SJCRH30 (cell line): ENCODE data around the gene EXO5. TPM values are rescaled to one million over a fixed set of nuclear protein-coding genes. Genes with fewer than 3 reads are reported as not detected.
"Not testable (repeated sequence)": the region's sequence is repeated elsewhere in the genome, so short reads cannot be mapped to it uniquely, and the experiment has no call there.

ENCODE experiments used
- DNase-seq, 2 experiments: peaks; one replicate each; pipeline ENCODE4 v3.0.0-alpha.2; 2015 to 2020
- H3K27ac ChIP-seq: fragments of 250-450 bp; sonication (Bioruptor Pico); 2 replicates; pipeline ENCODE4 v1.5.1; 2020; ENCODE audit warnings: mild to moderate bottlenecking, moderate library complexity
- H3K27me3 ChIP-seq: fragments of 250-450 bp; sonication (Bioruptor Pico); 2 replicates; pipeline ENCODE4 v1.5.1; 2020; ENCODE audit warnings: mild to moderate bottlenecking, moderate library complexity
- H3K36me3 ChIP-seq: fragments of 250-450 bp; sonication (Bioruptor Pico); 2 replicates; pipeline ENCODE4 v1.5.1; 2020; ENCODE audit warnings: mild to moderate bottlenecking, moderate library complexity
- H3K4me1 ChIP-seq: fragments of 250-450 bp; sonication (Bioruptor Pico); 2 replicates; pipeline ENCODE4 v1.5.1; 2020; ENCODE audit warnings: mild to moderate bottlenecking, moderate library complexity
- H3K4me3 ChIP-seq: fragments of 250-450 bp; sonication (Bioruptor Pico); 2 replicates; pipeline ENCODE4 v1.5.1; 2020; ENCODE audit warnings: mild to moderate bottlenecking, moderate library complexity
- H3K9me3 ChIP-seq: fragments of 250-450 bp; sonication (Bioruptor Pico); replicated peaks from 2 replicates; pipeline ENCODE4 v1.5.1; 2020; ENCODE audit warnings: mild to moderate bottlenecking, moderate library complexity
- total RNA-seq: library from RNA; depleted of rRNA; stranded (reverse); fragments of >200 nt; shearing (Covaris generic); gene quantifications from 2 replicates; pipeline ENCODE4 v1.2.3, GENCODE V29; 2014; rRNA removed

Gene EXO5, protein sequence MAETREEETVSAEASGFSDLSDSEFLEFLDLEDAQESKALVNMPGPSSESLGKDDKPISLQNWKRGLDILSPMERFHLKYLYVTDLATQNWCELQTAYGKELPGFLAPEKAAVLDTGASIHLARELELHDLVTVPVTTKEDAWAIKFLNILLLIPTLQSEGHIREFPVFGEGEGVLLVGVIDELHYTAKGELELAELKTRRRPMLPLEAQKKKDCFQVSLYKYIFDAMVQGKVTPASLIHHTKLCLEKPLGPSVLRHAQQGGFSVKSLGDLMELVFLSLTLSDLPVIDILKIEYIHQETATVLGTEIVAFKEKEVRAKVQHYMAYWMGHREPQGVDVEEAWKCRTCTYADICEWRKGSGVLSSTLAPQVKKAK
- 22.7 and 25.6 TPM in 2 replicates for total RNA-seq

GRCh38 chr1:40508375-40509341, at the start of gene EXO5:
Gene EXO5, plus strand, starts transcription at chr1:40508767. Its CDS starts 5,778 bp downstream, at chr1:40514545.
- peak; percentile 87 to 91 for DNase-seq
- peak within 1 kb of the TSS; percentile 74 for H3K4me3 ChIP-seq
- H3K4me1 ChIP-seq = no peaks in the 10 kb centered on the region; the same call in 1 of the 2 replicates
- no peaks in the 10 kb centered on the region for H3K27me3 ChIP-seq
- H3K9me3 ChIP-seq = peaks cover 14% of the 10 kb centered on the region
- H3K36me3 ChIP-seq = peaks cover 25% of the 10 kb centered on the region
- peak within 1 kb of the TSS; percentile 62 for H3K27ac ChIP-seq

DNA sequence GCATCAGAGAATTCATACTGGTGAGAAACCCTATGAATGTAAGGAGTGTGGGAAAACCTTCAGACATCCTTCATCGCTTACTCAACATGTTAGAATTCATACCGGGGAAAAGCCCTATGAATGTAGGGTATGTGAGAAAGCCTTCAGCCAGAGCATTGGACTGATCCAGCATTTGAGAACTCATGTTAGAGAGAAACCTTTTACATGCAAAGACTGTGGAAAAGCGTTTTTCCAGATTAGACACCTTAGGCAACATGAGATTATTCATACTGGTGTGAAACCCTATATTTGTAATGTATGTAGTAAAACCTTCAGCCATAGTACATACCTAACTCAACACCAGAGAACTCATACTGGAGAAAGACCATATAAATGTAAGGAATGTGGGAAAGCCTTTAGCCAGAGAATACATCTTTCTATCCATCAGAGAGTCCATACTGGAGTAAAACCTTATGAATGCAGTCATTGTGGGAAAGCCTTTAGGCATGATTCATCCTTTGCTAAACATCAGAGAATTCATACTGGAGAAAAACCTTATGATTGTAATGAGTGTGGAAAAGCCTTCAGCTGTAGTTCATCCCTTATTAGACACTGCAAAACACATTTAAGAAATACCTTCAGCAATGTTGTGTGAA, 45.5 kb upstream of the EXO5 start:
- H3K9me3 ChIP-seq = peaks cover 66% of the 10 kb centered on the region
- DNase-seq = peak in 1 of 2 experiments; percentile 24

DNA sequence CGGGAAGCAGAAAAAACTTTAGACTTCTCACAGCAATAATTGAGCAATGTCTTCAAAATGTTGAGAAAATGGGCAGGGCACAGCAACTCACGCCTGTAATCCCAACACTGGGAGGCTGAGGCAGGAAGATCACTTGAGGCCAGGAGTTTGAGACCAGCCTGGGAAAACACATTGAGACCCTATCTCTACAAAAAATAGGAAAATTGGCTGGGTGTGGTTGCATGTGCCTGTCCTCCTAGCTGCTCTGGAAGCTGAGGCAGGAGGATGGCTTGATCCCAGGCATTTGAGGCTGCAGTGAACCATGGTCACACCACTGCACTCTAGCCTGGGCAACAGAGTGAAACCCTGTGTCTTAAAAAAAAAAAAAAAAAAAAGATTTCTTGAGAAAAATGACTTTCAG, 39.2 kb upstream of the EXO5 start:
- no peak for DNase-seq
- Histone ChIP-seq H3K27ac (no peak overlapping the region), H3K4me1 (no peaks in the 10 kb centered on the region), H3K9me3 (peaks cover 28% of the 10 kb centered on the region), H3K36me3 (0 out of 2 replicates have a peak, but pooled peaks cover 4% of the 10 kb centered on the region), H3K27me3 (no peaks in the 10 kb centered on the region), H3K4me3 (no peak overlapping the region)

More for the DNA sequence above, 45.5 kb upstream of the EXO5 start:
- Histone ChIP-seq H3K4me3 (no peak overlapping the region), H3K27ac (no peak overlapping the region), H3K36me3 (peaks cover 40% of the 10 kb centered on the region), H3K27me3 (no peaks in the 10 kb centered on the region), H3K4me1 (no peaks in the 10 kb centered on the region)

DNA sequence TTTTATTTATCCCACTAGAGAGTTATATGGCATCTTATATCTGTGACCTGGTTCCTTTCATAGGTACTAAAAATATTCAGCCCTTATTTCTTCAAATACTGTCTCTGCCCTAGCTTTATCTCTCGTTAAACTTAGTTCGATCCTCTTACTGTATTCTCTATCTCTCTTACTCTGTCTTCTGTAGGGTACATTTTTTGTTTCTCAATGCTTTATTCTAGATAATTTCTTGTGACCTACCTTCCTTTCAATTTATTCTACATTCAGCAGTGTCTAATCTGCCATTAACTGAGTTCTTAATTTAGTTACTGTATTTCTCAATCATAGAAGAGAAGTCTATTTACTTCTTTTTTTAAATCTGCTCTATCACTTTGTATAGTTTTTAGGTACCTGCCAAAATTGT, 33.3 kb upstream of the EXO5 start:
- Histone ChIP-seq H3K27me3 (no peaks in the 10 kb centered on the region), H3K4me3 (no peak overlapping the region), H3K36me3 (peaks cover 8% of the 10 kb centered on the region; the same call in 1 of the 2 replicates), H3K9me3 (peaks cover 4% of the 10 kb centered on the region), H3K4me1 (no peaks in the 10 kb centered on the region), H3K27ac (no peak overlapping the region)
- DNase-seq = no peak

DNA sequence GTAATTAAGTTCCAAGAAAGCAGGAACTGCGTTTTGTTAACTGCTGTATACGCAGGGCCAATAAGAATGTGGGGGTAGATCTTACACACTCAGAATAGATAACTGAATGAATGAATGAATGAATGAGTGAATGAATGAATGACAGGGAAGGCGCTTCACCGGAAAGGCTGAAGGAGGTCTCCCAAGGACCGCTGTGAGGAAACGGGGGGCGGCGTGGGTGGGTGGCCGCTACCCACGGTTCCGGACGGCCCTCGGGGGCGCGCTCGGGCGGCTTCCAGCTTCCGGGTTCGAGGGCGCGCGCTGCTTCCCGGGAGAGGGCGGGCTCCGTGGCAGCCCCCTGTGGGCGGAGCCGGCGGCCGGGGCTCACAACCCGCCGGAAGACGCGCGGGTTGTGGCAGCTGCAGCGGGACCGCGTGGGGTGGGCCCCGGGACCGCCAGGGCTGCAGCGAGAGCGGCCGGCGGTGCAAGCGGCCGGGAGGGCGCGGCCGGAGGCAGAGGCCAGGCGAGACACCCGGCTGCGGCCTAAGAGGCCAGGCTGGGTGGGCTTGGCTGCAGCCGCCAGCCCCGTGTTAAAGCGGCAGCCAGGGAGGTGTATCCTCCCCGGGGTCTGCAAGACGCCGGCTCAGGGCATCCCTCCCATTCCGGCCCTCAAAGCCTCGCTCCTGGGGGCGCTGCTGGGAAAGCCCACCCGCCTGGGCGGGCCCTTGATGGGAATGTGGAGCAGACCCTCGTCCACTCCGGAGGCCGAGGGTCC, 31.5 kb upstream of the EXO5 start, which contains the start of gene ZFP69:
TSS of gene ZFP69 (plus strand) at position 367 of the 754 bp plus-strand sequence. CDS start 2,072 bp downstream, outside the sequence.
- peaks cover 4% of the 10 kb centered on the region for H3K9me3 ChIP-seq

DNA sequence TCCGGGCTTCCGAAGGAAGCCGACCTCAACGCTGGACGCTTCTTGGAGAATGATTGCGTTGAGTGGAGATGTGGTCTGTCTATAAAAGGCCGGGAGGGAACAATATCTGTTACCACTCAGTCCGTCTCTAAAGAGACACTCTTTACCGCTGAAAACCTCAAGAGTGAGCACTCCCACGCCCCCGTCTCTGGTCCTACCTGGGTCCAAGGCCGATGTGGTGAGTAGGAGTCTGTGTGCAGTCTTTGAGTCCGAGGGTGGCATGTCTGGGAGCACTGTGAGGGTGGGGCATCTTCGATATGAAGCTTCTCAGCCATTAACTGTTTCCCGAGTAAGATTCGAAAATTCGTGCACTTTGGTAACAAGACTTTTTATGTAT, 30.9 kb upstream of the EXO5 start:
- peak overlapping the region; percentile 76 for H3K4me3 ChIP-seq
- H3K27ac ChIP-seq = peak overlapping the region; percentile 57
- no peaks in the 10 kb centered on the region for H3K4me1 ChIP-seq
- DNase-seq = no peak
- peaks cover 18% of the 10 kb centered on the region for H3K36me3 ChIP-seq
- H3K9me3 ChIP-seq = peaks cover 4% of the 10 kb centered on the region
- H3K27me3 ChIP-seq = no peaks in the 10 kb centered on the region

More for the DNA sequence above, 31.5 kb upstream of the EXO5 start, which contains the start of gene ZFP69:
- peak within 1 kb of the TSS; percentile 57 for H3K27ac ChIP-seq
- H3K27me3 ChIP-seq = no peaks in the 10 kb centered on the region
- H3K4me3 ChIP-seq = peak within 1 kb of the TSS; percentile 76
- H3K4me1 ChIP-seq = no peaks in the 10 kb centered on the region
- peaks cover 14% of the 10 kb centered on the region for H3K36me3 ChIP-seq
- peak; percentile 89 to 91 for DNase-seq

- peaks cover 24% of the 10 kb centered on the region for H3K36me3 ChIP-seq
- H3K27ac ChIP-seq = no peak overlapping the region
- no peaks in the 10 kb centered on the region for H3K27me3 ChIP-seq
- H3K4me3 ChIP-seq = peak overlapping the region; percentile 76
- peaks cover 4% of the 10 kb centered on the region for H3K9me3 ChIP-seq
- no peaks in the 10 kb centered on the region for H3K4me1 ChIP-seq
- DNase-seq = no peak
Measured at GRCh38 chr1:40478276-40478675, 30.3 kb upstream of the EXO5 start.

DNA sequence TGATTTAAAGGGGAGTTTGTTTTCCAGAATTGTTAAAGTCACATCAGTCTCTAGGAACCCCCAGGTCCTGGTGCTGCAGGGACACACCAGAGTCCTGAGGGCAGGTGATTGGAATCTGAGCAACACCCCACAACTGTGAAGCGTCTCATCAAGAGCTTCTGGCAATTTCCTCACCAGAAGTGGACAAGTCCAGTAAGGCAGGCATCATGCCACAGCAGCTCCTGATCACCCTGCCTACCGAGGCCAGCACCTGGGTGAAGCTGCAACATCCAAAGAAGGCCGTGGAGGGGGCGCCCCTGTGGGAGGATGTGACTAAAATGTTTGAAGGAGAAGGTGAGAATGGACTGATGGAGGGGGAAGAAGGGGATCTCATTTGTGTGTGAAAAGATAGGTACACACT, 29.4 kb upstream of the EXO5 start:
- H3K27ac ChIP-seq = no peak overlapping the region
- H3K36me3 ChIP-seq = peaks cover 29% of the 10 kb centered on the region
- no peaks in the 10 kb centered on the region for H3K27me3 ChIP-seq
- no peak overlapping the region for H3K4me3 ChIP-seq
- no peaks in the 10 kb centered on the region for H3K4me1 ChIP-seq
- H3K9me3 ChIP-seq = peaks cover 4% of the 10 kb centered on the region
- no peak for DNase-seq

DNA sequence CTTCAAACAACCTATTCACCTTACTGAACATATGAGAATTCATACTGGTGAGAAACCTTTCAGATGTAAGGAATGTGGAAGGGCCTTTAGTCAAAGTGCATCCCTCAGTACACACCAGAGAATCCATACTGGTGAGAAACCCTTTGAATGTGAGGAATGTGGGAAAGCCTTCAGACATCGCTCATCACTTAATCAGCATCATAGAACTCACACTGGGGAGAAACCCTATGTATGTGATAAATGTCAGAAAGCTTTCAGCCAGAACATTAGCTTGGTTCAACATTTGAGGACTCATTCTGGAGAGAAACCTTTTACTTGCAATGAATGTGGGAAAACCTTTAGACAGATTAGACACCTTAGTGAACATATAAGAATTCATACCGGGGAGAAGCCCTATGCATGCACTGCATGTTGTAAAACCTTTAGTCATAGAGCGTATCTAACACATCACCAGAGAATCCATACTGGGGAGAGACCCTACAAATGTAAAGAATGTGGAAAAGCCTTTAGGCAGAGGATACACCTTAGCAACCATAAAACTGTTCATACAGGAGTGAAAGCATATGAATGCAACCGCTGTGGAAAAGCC, 13.2 kb upstream of the EXO5 start:
- peak in 1 of 2 experiments; percentile 26 for DNase-seq
- peaks cover 41% of the 10 kb centered on the region for H3K9me3 ChIP-seq

DNA sequence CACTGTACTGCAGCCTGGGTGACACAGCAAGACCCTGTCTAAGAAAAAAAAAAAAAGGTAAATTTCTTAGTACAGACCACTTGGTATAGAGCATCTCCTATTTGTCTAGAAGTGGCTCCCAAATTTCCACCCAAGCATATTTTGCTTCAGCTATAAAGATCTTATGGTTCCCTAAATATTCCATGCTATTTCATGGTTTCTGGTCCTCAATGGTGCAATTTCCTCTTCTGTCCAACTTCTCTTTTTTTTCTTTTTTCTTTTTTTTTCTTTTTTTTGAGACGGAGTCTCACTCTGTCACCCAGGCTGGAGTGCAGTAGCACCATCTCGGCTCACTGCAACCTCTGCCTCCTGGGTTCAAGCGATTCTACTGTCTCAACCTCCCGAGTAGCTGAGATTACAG, 5.9 kb upstream of the EXO5 start:
- H3K27ac ChIP-seq, H3K4me3 ChIP-seq, DNase-seq, H3K27me3 ChIP-seq, H3K4me1 ChIP-seq: not testable (repeated sequence)
- peaks cover 32% of the 10 kb centered on the region for H3K9me3 ChIP-seq
- peaks cover 13% of the 10 kb centered on the region for H3K36me3 ChIP-seq

More for the DNA sequence above, 13.2 kb upstream of the EXO5 start:
- Histone ChIP-seq H3K4me3 (no peak overlapping the region), H3K27me3 (no peaks in the 10 kb centered on the region), H3K36me3 (peaks cover 76% of the 10 kb centered on the region), H3K27ac (no peak overlapping the region), H3K4me1 (no peaks in the 10 kb centered on the region)

DNA sequence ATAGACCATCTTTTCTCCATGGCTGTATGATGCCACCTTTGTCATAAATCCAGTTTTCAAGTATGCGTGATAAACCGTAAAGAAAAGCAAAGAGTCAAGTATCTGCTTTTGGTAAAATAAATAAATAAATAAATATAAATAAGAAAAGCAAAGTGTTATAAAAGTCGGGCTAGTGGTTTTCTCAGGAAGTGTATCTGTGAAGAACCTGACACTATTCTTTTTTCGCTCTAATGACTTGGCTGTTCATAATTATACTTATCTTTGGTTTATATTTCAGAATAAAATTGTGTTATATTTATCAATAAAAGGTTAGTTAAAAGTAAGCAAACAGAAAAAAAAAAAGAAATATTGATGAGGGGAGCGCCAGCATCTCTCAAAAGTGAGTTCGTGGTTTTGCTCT, 594 bp upstream of the EXO5 start:
- H3K4me1 ChIP-seq = no peaks in the 10 kb centered on the region; the same call in 1 of the 2 replicates
- no peak for DNase-seq
- H3K9me3 ChIP-seq = peaks cover 16% of the 10 kb centered on the region
- H3K36me3 ChIP-seq = peaks cover 22% of the 10 kb centered on the region
- peak overlapping the region; percentile 74 for H3K4me3 ChIP-seq
- H3K27me3 ChIP-seq = no peaks in the 10 kb centered on the region
- H3K27ac ChIP-seq = peak overlapping the region; percentile 62

DNA sequence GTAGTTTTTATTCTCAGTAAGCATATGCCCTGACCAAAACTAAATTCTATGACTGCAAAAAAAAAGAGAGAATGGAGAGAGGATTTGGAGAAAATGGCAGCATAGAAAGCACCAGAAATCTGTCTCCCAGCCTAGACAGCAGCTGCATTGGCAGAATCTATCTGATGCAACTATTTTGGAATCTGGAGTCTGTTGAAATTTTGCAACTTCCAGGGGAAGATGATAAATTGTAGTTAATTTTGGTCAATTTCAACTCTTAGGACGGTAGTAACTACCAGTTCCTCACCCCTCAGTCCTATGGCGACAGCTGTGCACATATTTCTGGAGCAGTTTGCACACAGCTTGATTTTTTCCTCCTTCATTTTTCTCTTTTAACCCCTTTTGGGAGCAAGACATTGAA, 10.9 kb downstream of the EXO5 start:
- Histone ChIP-seq H3K36me3 (peaks cover 24% of the 10 kb centered on the region), H3K4me1 (no peaks in the 10 kb centered on the region), H3K27ac (no peak overlapping the region), H3K27me3 (no peaks in the 10 kb centered on the region), H3K9me3 (peaks cover 8% of the 10 kb centered on the region; the same call in 1 of the 2 replicates), H3K4me3 (no peak overlapping the region)
- DNase-seq = no peak

GRCh38 chr1:40530735-40531380, 22.3 kb downstream of the EXO5 start:
- H3K9me3 ChIP-seq = 0 out of 2 replicates have a peak, but pooled peaks cover 8% of the 10 kb centered on the region
- peaks cover 4% of the 10 kb centered on the region; the same call in 1 of the 2 replicates for H3K36me3 ChIP-seq
- peak overlapping the region; percentile 68 for H3K4me3 ChIP-seq
- DNase-seq = peak in 1 of 2 experiments; percentile 5
- H3K27me3 ChIP-seq = no peaks in the 10 kb centered on the region
- H3K4me1 ChIP-seq = no peaks in the 10 kb centered on the region; the same call in 1 of the 2 replicates
- H3K27ac ChIP-seq = peak overlapping the region; percentile 65
